ENCODE measurements around the gene RAB43.

DNA sequence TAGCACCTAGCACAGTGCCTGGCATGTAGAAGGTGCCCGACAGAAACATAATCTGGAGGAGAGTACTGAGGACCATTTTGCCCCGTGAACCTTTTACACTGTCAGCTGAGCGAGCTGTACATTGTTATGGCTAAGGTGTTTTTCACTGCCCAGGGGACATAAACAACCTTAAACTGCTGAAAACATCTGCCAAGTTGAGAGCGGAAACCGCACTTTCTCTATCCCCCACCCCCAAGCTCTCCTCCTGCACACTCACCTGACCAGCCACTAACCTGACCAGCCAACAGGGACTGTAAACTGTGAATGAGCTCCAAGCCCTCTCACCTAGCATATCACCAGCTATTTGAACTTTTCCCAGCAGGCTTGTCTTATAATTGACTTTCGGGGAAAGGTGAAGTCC lies 17.6 kb downstream of the RAB43 start:
- TF ChIP-seq, protein P1, sequence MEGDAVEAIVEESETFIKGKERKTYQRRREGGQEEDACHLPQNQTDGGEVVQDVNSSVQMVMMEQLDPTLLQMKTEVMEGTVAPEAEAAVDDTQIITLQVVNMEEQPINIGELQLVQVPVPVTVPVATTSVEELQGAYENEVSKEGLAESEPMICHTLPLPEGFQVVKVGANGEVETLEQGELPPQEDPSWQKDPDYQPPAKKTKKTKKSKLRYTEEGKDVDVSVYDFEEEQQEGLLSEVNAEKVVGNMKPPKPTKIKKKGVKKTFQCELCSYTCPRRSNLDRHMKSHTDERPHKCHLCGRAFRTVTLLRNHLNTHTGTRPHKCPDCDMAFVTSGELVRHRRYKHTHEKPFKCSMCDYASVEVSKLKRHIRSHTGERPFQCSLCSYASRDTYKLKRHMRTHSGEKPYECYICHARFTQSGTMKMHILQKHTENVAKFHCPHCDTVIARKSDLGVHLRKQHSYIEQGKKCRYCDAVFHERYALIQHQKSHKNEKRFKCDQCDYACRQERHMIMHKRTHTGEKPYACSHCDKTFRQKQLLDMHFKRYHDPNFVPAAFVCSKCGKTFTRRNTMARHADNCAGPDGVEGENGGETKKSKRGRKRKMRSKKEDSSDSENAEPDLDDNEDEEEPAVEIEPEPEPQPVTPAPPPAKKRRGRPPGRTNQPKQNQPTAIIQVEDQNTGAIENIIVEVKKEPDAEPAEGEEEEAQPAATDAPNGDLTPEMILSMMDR (conservative IDR thresholded peaks at IDR 0.05; ENCODE audit: low read length) = no peak
- TF ChIP-seq EZH2phosphoT487 (IDR thresholded peaks at IDR 0.05; ENCODE audit: borderline replicate concordance, low read depth, low read length) = no peak
